ENCODE results near the gene NIF3L1. TPM values are rescaled to one million over a fixed set of nuclear protein-coding genes. Genes with fewer than 3 reads are reported as not detected.
A peak's percentile ranks its signal among the peaks of the same experiment; 100 is the strongest.

NIF3L1 gene
- total and polyA plus RNA-seq, 2 of the 13 experiments (the other 11 are each of a cell fraction or from before 2014, with no cell fraction given): 67.9 to 75.2 TPM

GRCh38 chr2:200909958-200910357 is 20.8 kb downstream of the NIF3L1 start:
- intact Hi-C loops (cut with micrococcal nuclease; ENCODE audit: unreplicated experiment): no loop called here
- no peak for ATAC-seq

More at GRCh38 chr2:200909958-200910357, 20.8 kb downstream of the NIF3L1 start:
- in situ Hi-C loops (cut with HindIII; ENCODE audit: extremely low pct_ligation_motif_present, low pct_unique_long_range_greater_than_20kb): loop anchor here (5.0 kb wide), 2 partner anchors 162 to 267 kb away; partner anchors contain the start of genes HYCC2 and NDUFB3
- H3K27me3 ChIP-seq (ENCODE audit: control insufficient read depth in 1 of 2, insufficient read depth in 2 of 2, low read length in 2 of 2): no peaks in the 10 kb centered on the region
- no peaks in the 10 kb centered on the region for H4K20me1 ChIP-seq (ENCODE audit: insufficient read depth, low read length)
- no peak overlapping the region for H3K4me2 ChIP-seq (ENCODE audit: low read depth, low read length)
- POLR2A ChIA-PET: interaction anchor here (0.7 kb wide), 2 partner anchors 12 to 192 kb away, joined by 4 read pairs; no protein-coding TSS in a partner anchor
- CTCF ChIA-PET (ENCODE audit: low intra/inter-chr PET ratio, low total read pairs): no interaction called here
- H3K36me3 ChIP-seq (replicated peaks in 1 of 2; ENCODE audit: control insufficient read depth in 1 of 2, insufficient read depth in 2 of 2, low read length in 2 of 2): peaks cover 16 to 45% of the 10 kb centered on the region in 2 experiments
- no peak for DNase-seq (ENCODE audit: low spot score)
- H3K9ac ChIP-seq (ENCODE audit: insufficient read depth, low read depth, low read length): no peak overlapping the region
- WGBS (ENCODE audit: low lambda C conversion rate): 96% methylated on average over 4 of the region's 4 CpGs
- H2AFZ ChIP-seq (ENCODE audit: low read length): no peak overlapping the region
- no peak overlapping the region for H3K27ac ChIP-seq (ENCODE audit: extremely low read length, insufficient read depth, low read length)
- no peaks in the 10 kb centered on the region for H3K9me3 ChIP-seq (ENCODE audit: low read length)
- TF ChIP-seq MAFF (IDR thresholded peaks at IDR 0.05; ENCODE audit: low read depth, low read length): peak; percentile 47; the same call in 1 of the 2 replicates
- no peak for TF ChIP-seq ATF2 (CRISPR knock-in tag; IDR thresholded peaks at IDR 0.05)
- TF ChIP-seq ELF1 (CRISPR knock-in tag; IDR thresholded peaks at IDR 0.05): no peak
- no peak for TF ChIP-seq ZNF432 (CRISPR knock-in tag; IDR thresholded peaks at IDR 0.05; ENCODE audit: borderline replicate concordance)
- no peak for TF ChIP-seq PLRG1 (conservative IDR thresholded peaks at IDR 0.05)
- no peak for TF ChIP-seq PAF1 (CRISPR knock-in tag; IDR thresholded peaks at IDR 0.05)
- TF ChIP-seq LRRFIP1 (CRISPR knock-in tag; conservative IDR thresholded peaks at IDR 0.05): no peak
- no peak for TF ChIP-seq ZNF30 (CRISPR knock-in tag; IDR thresholded peaks at IDR 0.05)
- no peak for TF ChIP-seq ZNF530 (CRISPR knock-in tag; IDR thresholded peaks at IDR 0.05; ENCODE audit: low read depth)
- no peak for TF ChIP-seq ZBTB1 (CRISPR knock-in tag; IDR thresholded peaks at IDR 0.05; ENCODE audit: borderline replicate concordance)
- no peak for TF ChIP-seq ZSCAN5A (CRISPR knock-in tag; IDR thresholded peaks at IDR 0.05; ENCODE audit: borderline replicate concordance)
- no peak for TF ChIP-seq ZNF619 (CRISPR knock-in tag; IDR thresholded peaks at IDR 0.05)
- TF ChIP-seq DDIT3 (CRISPR knock-in tag; IDR thresholded peaks at IDR 0.05): no peak
- no peak for TF ChIP-seq ZNF781 (CRISPR knock-in tag; IDR thresholded peaks at IDR 0.05; ENCODE audit: borderline replicate concordance, not compliant biosample characterization)
- no peak for TF ChIP-seq SMAD9 (CRISPR knock-in tag; IDR thresholded peaks at IDR 0.05)
- peak; percentile 46 to 59; a peak in 3 of 4 replicates for TF ChIP-seq MAFK (conservative IDR thresholded peaks at IDR 0.05 in 1 of 2, IDR thresholded peaks at IDR 0.05 in 1 of 2; ENCODE audit: low read length in 2 of 2)
- no peaks in the 10 kb centered on the region for H3K4me1 ChIP-seq (ENCODE audit: insufficient read depth, low read length)
- no TSS peak for BruUV-seq (replicated peaks)
- no peak for FAIRE-seq
- no peaks in the 10 kb centered on the region for H3K79me2 ChIP-seq (ENCODE audit: insufficient read depth, low read length)
- H3K4me3 ChIP-seq (replicated peaks in 1 of 3; ENCODE audit: insufficient read depth in 1 of 3, low read depth in 2 of 3, low read length in 3 of 3): no peak overlapping the region
